Measurements from ENCODE around the gene SMCO4.

The SMCO4 gene

GRCh38 chr11:93559681-93560080, 16.5 kb upstream of the SMCO4 start:
- Histone ChIP-seq H3K4me3 (replicated peaks; ENCODE audit: low read depth, low read length) (no peak overlapping the region), H3K27me3 (replicated peaks; ENCODE audit: control insufficient read depth, insufficient read depth, low read length) (no peaks in the 10 kb centered on the region), H3K36me3 (ENCODE audit: control insufficient read depth, insufficient read depth, low read length) (no peaks in the 10 kb centered on the region)
- TF ChIP-seq CTCF (IDR thresholded peaks at IDR 0.05; ENCODE audit: insufficient read depth, low read length, poor library complexity, severe bottlenecking) = no peak
- no peak for DNase-seq (ENCODE audit: extremely low read depth, insufficient read length)

GRCh38 chr11:93552874-93553273, 9.7 kb upstream of the SMCO4 start:
- no peak overlapping the region for H3K4me3 ChIP-seq (replicated peaks; ENCODE audit: low read depth, low read length)
- no peaks in the 10 kb centered on the region for H3K36me3 ChIP-seq (ENCODE audit: control insufficient read depth, insufficient read depth, low read length)
- DNase-seq (ENCODE audit: extremely low read depth, insufficient read length) = no peak
- TF ChIP-seq CTCF (IDR thresholded peaks at IDR 0.05; ENCODE audit: insufficient read depth, low read length, poor library complexity, severe bottlenecking) = no peak
- no peaks in the 10 kb centered on the region for H3K27me3 ChIP-seq (replicated peaks; ENCODE audit: control insufficient read depth, insufficient read depth, low read length)

GRCh38 chr11:93549976-93550375, 6.8 kb upstream of the SMCO4 start:
- DNase-seq (ENCODE audit: extremely low read depth, insufficient read length) = no peak
- H3K27me3 ChIP-seq (replicated peaks; ENCODE audit: control insufficient read depth, insufficient read depth, low read length) = no peaks in the 10 kb centered on the region
- no peak overlapping the region for H3K4me3 ChIP-seq (replicated peaks; ENCODE audit: low read depth, low read length)
- no peak for TF ChIP-seq CTCF (IDR thresholded peaks at IDR 0.05; ENCODE audit: insufficient read depth, low read length, poor library complexity, severe bottlenecking)
- no peaks in the 10 kb centered on the region for H3K36me3 ChIP-seq (ENCODE audit: control insufficient read depth, insufficient read depth, low read length)

- no peak for TF ChIP-seq CTCF (IDR thresholded peaks at IDR 0.05; ENCODE audit: insufficient read depth, low read length, poor library complexity, severe bottlenecking)
- DNase-seq (ENCODE audit: extremely low read depth, insufficient read length) = no peak
- Histone ChIP-seq H3K36me3 (ENCODE audit: control insufficient read depth, insufficient read depth, low read length) (no peaks in the 10 kb centered on the region), H3K27me3 (replicated peaks; ENCODE audit: control insufficient read depth, insufficient read depth, low read length) (no peaks in the 10 kb centered on the region), H3K4me3 (replicated peaks; ENCODE audit: low read depth, low read length) (no peak overlapping the region)
Measured at GRCh38 chr11:93548679-93549319, 5.6 kb upstream of the SMCO4 start.

- H3K27me3 ChIP-seq (replicated peaks; ENCODE audit: control insufficient read depth, insufficient read depth, low read length) = no peaks in the 10 kb centered on the region
- no peak for TF ChIP-seq CTCF (IDR thresholded peaks at IDR 0.05; ENCODE audit: insufficient read depth, low read length, poor library complexity, severe bottlenecking)
- no peaks in the 10 kb centered on the region for H3K36me3 ChIP-seq (ENCODE audit: control insufficient read depth, insufficient read depth, low read length)
- no peak for DNase-seq (ENCODE audit: extremely low read depth, insufficient read length)
- no peak overlapping the region for H3K4me3 ChIP-seq (replicated peaks; ENCODE audit: low read depth, low read length)
Measured at GRCh38 chr11:93547773-93548172, 4.6 kb upstream of the SMCO4 start.

GRCh38 chr11:93547028-93547427, 3.8 kb upstream of the SMCO4 start:
- Histone ChIP-seq H3K27me3 (replicated peaks; ENCODE audit: control insufficient read depth, insufficient read depth, low read length) (no peaks in the 10 kb centered on the region), H3K4me3 (replicated peaks; ENCODE audit: low read depth, low read length) (no peak overlapping the region), H3K36me3 (ENCODE audit: control insufficient read depth, insufficient read depth, low read length) (no peaks in the 10 kb centered on the region)
- TF ChIP-seq CTCF (IDR thresholded peaks at IDR 0.05; ENCODE audit: insufficient read depth, low read length, poor library complexity, severe bottlenecking) = no peak
- DNase-seq (ENCODE audit: extremely low read depth, insufficient read length) = no peak

All from GM06990 (cell line).